K562 (cell line): ENCODE measurements around the gene ZNF837. TPM values are rescaled to one million over a fixed set of nuclear protein-coding genes. Genes with fewer than 3 reads are reported as not detected.
A peak's percentile ranks its signal among the peaks of the same experiment; 100 is the strongest.

Experiments
- ATAC-seq: fragments of 200-7000 bp; cut with Tn5 transposase; 3 replicates; pipeline ENCODE4 v1.9.1; 2020; ENCODE audit warnings: moderate library complexity
- BruUV-seq: library from RNA; stranded (reverse); fragments of 400-500 nt; replicated peaks from 2 replicates; lab custom pipeline; 2021; lab: Mats Ljungman, UMichigan
- CTCF ChIA-PET: fragments of 300-600 bp; formaldehyde crosslinking; extraction: SDS; loops from one replicate; lab custom pipeline; 2021; ENCODE audit warnings: low intra/inter-chr PET ratio; lab: Yijun Ruan, JAX
- POLR2A ChIA-PET: fragments of 300-600, 350-650 bp; sonication (Branson Sonifier 250); formaldehyde crosslinking; extraction: SDS; loops from one replicate; lab custom pipeline; 2021; ENCODE audit warnings: antibody characterized with exemption, inconsistent platforms; lab: Yijun Ruan, JAX
- DNase-seq, 4 experiments: peaks; one replicate each; pipeline versions ENCODE4 v3.0.0 to v3.0.0-alpha.2; 2011 to 2018; ENCODE audit warnings: low spot score in 3 of 4, mixed read lengths in 3 of 4; ENCODE audit errors: extremely low read depth in 1 of 4
- FAIRE-seq: peaks from 2 replicates; lab custom pipeline; 2011; peaks lifted over from hg19 to GRCh38; lab: Jason Lieb, UNC
- H2AFZ ChIP-seq: 2 replicates; pipeline ENCODE4 v1.6.0; 2011; ENCODE audit warnings: low read depth, low read length, control low read depth, inconsistent platforms
- H3K27ac ChIP-seq: fragments of 200-600 bp; 3 replicates; pipeline ENCODE4 v1.8.0; 2011; ENCODE audit warnings: low read depth, mild to moderate bottlenecking, control low read depth, inconsistent platforms, low read length, moderate library complexity, mixed read lengths; ENCODE audit errors: extremely low read depth
- H3K27me3 ChIP-seq, 2 experiments: fragments of 300-600 bp in 1 of 2; 2 replicates in 1 of 2; 3 replicates in 1 of 2; pipeline versions ENCODE4 v1.6.0 to v1.8.0; 2011; ENCODE audit warnings: inconsistent platforms in 2 of 2, low read length in 2 of 2, mild to moderate bottlenecking in 1 of 2, mixed read lengths in 1 of 2, moderate library complexity in 1 of 2; ENCODE audit not compliant: control insufficient read depth in 2 of 2, insufficient read depth in 2 of 2
- H3K36me3 ChIP-seq: fragments of 300-600 bp; 3 replicates; pipeline ENCODE4 v1.8.0; 2011; ENCODE audit warnings: mild to moderate bottlenecking, low read length, inconsistent platforms; ENCODE audit not compliant: control insufficient read depth, insufficient read depth
- H3K4me1 ChIP-seq, 2 experiments: fragments of 200-600 bp in 1 of 2; replicated peaks in 1 of 2; 2 replicates in 1 of 2; 3 replicates in 1 of 2; pipeline versions ENCODE4 v1.5.1 to v1.8.0; 2011; ENCODE audit warnings: inconsistent platforms in 2 of 2, low read length in 2 of 2, mild to moderate bottlenecking in 1 of 2, mixed read lengths in 1 of 2, moderate library complexity in 1 of 2; ENCODE audit not compliant: control insufficient read depth in 2 of 2, insufficient read depth in 2 of 2
- H3K4me2 ChIP-seq: 2 replicates; pipeline ENCODE4 v1.6.1; 2011; ENCODE audit warnings: low read length, control low read depth, inconsistent platforms, mixed read lengths; ENCODE audit not compliant: insufficient read depth
- H3K4me3 ChIP-seq: fragments of 200-600 bp; sonication (generic), shearing (Covaris generic); 2 replicates; pipeline ENCODE4 v1.5.1; 2016; ENCODE audit warnings: control low read depth, inconsistent platforms
- H3K79me2 ChIP-seq: fragments of 200-600 bp; 3 replicates; pipeline ENCODE4 v1.8.0; 2011; ENCODE audit warnings: low read length, inconsistent platforms; ENCODE audit not compliant: control insufficient read depth, insufficient read depth
- H3K9ac ChIP-seq, 2 experiments: 2 replicates each; pipeline versions ENCODE4 v1.6.0 to v1.6.1; 2011; ENCODE audit warnings: low read depth in 2 of 2, low read length in 2 of 2, control low read depth in 1 of 2, inconsistent platforms in 1 of 2, mild to moderate bottlenecking in 1 of 2, mixed read lengths in 1 of 2; ENCODE audit not compliant: insufficient read depth in 1 of 2
- H3K9me1 ChIP-seq: one replicate; pipeline ENCODE4 v1.6.0; 2011; ENCODE audit warnings: inconsistent platforms, mild to moderate bottlenecking, low read length, moderate library complexity; ENCODE audit not compliant: control insufficient read depth, insufficient read depth
- H3K9me3 ChIP-seq: replicated peaks from 2 replicates; pipeline ENCODE4 v1.5.1; 2011; ENCODE audit warnings: low read depth, low read length, inconsistent platforms; ENCODE audit not compliant: control insufficient read depth, insufficient read depth
- H4K20me1 ChIP-seq: replicated peaks from 2 replicates; pipeline ENCODE4 v1.6.1; 2011; ENCODE audit warnings: low read length, inconsistent platforms, mixed read lengths; ENCODE audit not compliant: control insufficient read depth, insufficient read depth
- ADNP ChIP-seq: fragments of 200-800 bp; sonication (Bioruptor generic); IDR thresholded peaks from 2 replicates; pipeline ENCODE4 v1.6.1; 2016; ENCODE audit warnings: missing genetic modification characterization, missing compliant biosample characterization
- CBFA2T3 ChIP-seq: fragments of 450-650 bp; IDR thresholded peaks from 2 replicates; pipeline ENCODE4 v1.6.1; 2017
- CREB3L1 ChIP-seq: fragments of 450-650 bp; IDR thresholded peaks from 2 replicates; pipeline ENCODE4 v1.6.1; 2014; ENCODE audit warnings: low read depth, mild to moderate bottlenecking, moderate library complexity, borderline replicate concordance
- DPF2 ChIP-seq: fragments of 450-650 bp; IDR thresholded peaks from 2 replicates; pipeline ENCODE4 v1.6.1; 2016
- GABPB2 ChIP-seq: fragments of 250-450 bp; sonication (Bioruptor Pico); conservative IDR thresholded peaks from 2 replicates; pipeline ENCODE4 v1.5.1; 2021; ENCODE audit warnings: mild to moderate bottlenecking
- HIVEP1 ChIP-seq: fragments of 250-450 bp; sonication (Bioruptor Pico); IDR thresholded peaks from 2 replicates; pipeline ENCODE4 v1.4.0; 2020; ENCODE audit warnings: mild to moderate bottlenecking
- HNRNPLL ChIP-seq: fragments of 200-400 bp; formaldehyde crosslinking; IDR thresholded peaks from 2 replicates; pipeline ENCODE4 v1.6.1; 2017; ENCODE audit warnings: low read length, low read depth, mild to moderate bottlenecking; ENCODE audit not compliant: poor library complexity, severe bottlenecking
- MBD2 ChIP-seq: sonication (generic); IDR thresholded peaks from 2 replicates; pipeline ENCODE4 v1.6.1; 2016; ENCODE audit warnings: low read depth, borderline replicate concordance
- PHF21A ChIP-seq: fragments of 450-650 bp; IDR thresholded peaks from 2 replicates; pipeline ENCODE4 v1.6.1; 2017; ENCODE audit warnings: low read depth, borderline replicate concordance
- POLR2H ChIP-seq: IDR thresholded peaks from 2 replicates; pipeline ENCODE4 v1.6.1; 2016; ENCODE audit warnings: missing genetic modification characterization, low read depth, mild to moderate bottlenecking, control low read depth, missing compliant biosample characterization, moderate library complexity
- POLR3G ChIP-seq: IDR thresholded peaks from 2 replicates; pipeline ENCODE4 v1.6.1; 2011; ENCODE audit not compliant: insufficient read length, insufficient replicate concordance; ENCODE audit errors: extremely low read depth
- TBP ChIP-seq: optimal IDR thresholded peaks from 2 replicates; pipeline ENCODE3; 2011; ENCODE audit warnings: low read depth, low read length, improper control_type of control experiment
- TFAP4 ChIP-seq: sonication (generic); formaldehyde crosslinking; IDR thresholded peaks from 2 replicates; pipeline ENCODE4 v1.8.0; 2022; ENCODE audit warnings: missing genetic modification reagents, mild to moderate bottlenecking, moderate library complexity, borderline replicate concordance
- ZBTB5 ChIP-seq: fragments of 450-650 bp; IDR thresholded peaks from 2 replicates; pipeline ENCODE4 v1.6.1; 2017; ENCODE audit warnings: antibody characterized with exemption
- ZC3H11A ChIP-seq: IDR thresholded peaks from 2 replicates; pipeline ENCODE4 v1.6.1; 2012; ENCODE audit warnings: low read depth, low read length, improper control_type of control experiment
- ZNF780A ChIP-seq: fragments of 250-450 bp; sonication (Bioruptor Pico); IDR thresholded peaks from 2 replicates; pipeline ENCODE4 v1.5.0; 2021; ENCODE audit warnings: mild to moderate bottlenecking
- WGBS: fragments of 100-300 bp; shearing (Covaris generic); methylation state at CpG from one replicate; pipeline ENCODE4 v1.1.6; 2016; ENCODE audit warnings: low coverage, mixed read lengths; ENCODE audit not compliant: insufficient coverage; ENCODE audit errors: missing lambda C conversion rate; 5-methylcytosine and 5-hydroxymethylcytosine counted together
- in situ Hi-C: fragments of 300-500 bp; cut with MboI; formaldehyde crosslinking; loops from 4 replicates; pipeline ENCODE4 v1.15.0; 2018; ENCODE audit warnings: inconsistent platforms, mixed read lengths
- intact Hi-C: fragments of 100-400 bp; cut with micrococcal nuclease; formaldehyde crosslinking; loops from 2 replicates; pipeline ENCODE4 v1.14.2; 2022
- polyA plus RNA-seq, 8 experiments: library from polyadenylated mRNA; depleted of rRNA in 4 of 8; stranded (reverse) in 5 of 8; unstranded in 3 of 8; fragments of >200 nt; fragmentation: Nextera tagmentation in 2 of 8; fragmentation: Illumina TruSeq in 1 of 8; extraction: Ambion mirVana in 2 of 8; extraction: Trizol in 1 of 8; gene quantifications; 2 replicates each; pipeline versions ENCODE4 v1.2.1 to v1.2.3, GENCODE V29; 2011 to 2014; ENCODE audit warnings: inconsistent platforms in 1 of 8, missing spikeins in 1 of 8
- total RNA-seq, 7 experiments: library from RNA; depleted of rRNA in 6 of 7; stranded (reverse); fragments of >200 nt in 6 of 7; fragmentation: Illumina TruSeq in 2 of 7; extraction: Trizol in 2 of 7; gene quantifications; 2 replicates each; pipeline versions ENCODE4 v1.2.1 to v1.2.3, GENCODE V29; 2011 to 2021; ENCODE audit warnings: low replicate concordance in 1 of 7

ZNF837 gene
- total and polyA plus RNA-seq, 9 of the 15 experiments (the other 6 are each of a cell fraction or from before 2014, with no cell fraction given) = 0.11 to 2.1 (median 0.57) TPM; not detected in 4

- Histone ChIP-seq H4K20me1 (peaks cover 10% of the 10 kb centered on the region), H3K27me3 (no peaks in the 10 kb centered on the region), H3K27ac (peak within 1 kb of the TSS; percentile 93), H3K4me3 (peak within 1 kb of the TSS; percentile 92), H3K9me3 (no peaks in the 10 kb centered on the region), H3K36me3 (peaks cover 41% of the 10 kb centered on the region), H3K9ac (peak within 1 kb of the TSS; percentile 98 to 99), H3K79me2 (peaks cover 70% of the 10 kb centered on the region), H3K4me2 (peak within 1 kb of the TSS; percentile 100), H2AFZ (peak within 1 kb of the TSS; percentile 76), H3K9me1 (no peaks in the 10 kb centered on the region), H3K4me1 (peaks cover 29 to 41% of the 10 kb centered on the region in 2 experiments)
- ATAC-seq (peak; percentile 90), FAIRE-seq (peak; percentile 98), DNase-seq (peak; percentile 93 to 99 (median 96))
- in situ Hi-C loops = no loop called here
- intact Hi-C loops = loop anchor here (5.0 kb wide), 1 partner anchor 204 kb away; the partner anchor contains the start of gene ZNF274
- BruUV-seq = TSS peak; percentile 87
- ChIA-PET CTCF (no interaction called here), POLR2A (interaction anchor here (0.7 to 2.0 kb wide), 7 partner anchors 10 to 60 kb away, joined by 3 to 8 read pairs (median 4); partner anchors contain the start of genes ZNF497 and ZSCAN22)
- WGBS = under 1% methylated on average over 61 of the region's 64 CpGs
- TF ChIP-seq HIVEP1 (CRISPR knock-in tag) (no peak), CBFA2T3 (no peak), POLR2H (tag) (peak; percentile 96), ZC3H11A (no peak), DPF2 (peak; percentile 46), TBP (peak; percentile 99), MBD2 (peak; percentile 93), TFAP4 (CRISPR knock-in tag) (peak; percentile 71), ADNP (tag) (no peak), POLR3G (no peak), CREB3L1 (peak; percentile 24; the same call in 1 of the 2 replicates), ZNF780A (no peak), HNRNPLL (peak; percentile 70), PHF21A (no peak; the same call in 1 of the 2 replicates), GABPB2 (no peak), ZBTB5 (no peak)
These were observed 5.9 kb upstream of the ZNF837 start, which contains the start of gene RPS5 for GRCh38 chr19:58386576-58387337. TSS of gene RPS5 (plus strand) at chr19:58387269. CDS start at chr19:58388138, 869 bp downstream.
